GM12878 (cell line): ENCODE results near the gene KANK4. TPM values are rescaled to one million over a fixed set of nuclear protein-coding genes. Genes with fewer than 3 reads are reported as not detected.

Source experiments
- ATAC-seq: fragments of 200-7000 bp; cut with Tn5 transposase; 3 replicates; pipeline ENCODE4 v1.9.1; 2020; ENCODE audit warnings: mild to moderate bottlenecking, moderate library complexity
- BruUV-seq: library from RNA; stranded (reverse); fragments of 400-500 nt; replicated peaks from 2 replicates; lab custom pipeline; 2021; lab: Mats Ljungman, UMichigan
- CTCF ChIA-PET: fragments of 300-600 bp; sonication (Branson Sonifier 250); formaldehyde crosslinking; extraction: SDS; loops from one replicate; lab custom pipeline; 2021; ENCODE audit warnings: inconsistent platforms; lab: Yijun Ruan, JAX
- POLR2A ChIA-PET: fragments of 350-600 bp; formaldehyde crosslinking; extraction: SDS; loops from one replicate; lab custom pipeline; 2021; ENCODE audit warnings: inconsistent platforms; lab: Charles Lee
- RAD21 ChIA-PET: fragments of 300-600 bp; sonication (Branson Sonifier 250); formaldehyde crosslinking; loops from one replicate; lab custom pipeline; 2023; ENCODE audit warnings: antibody characterized with exemption; ENCODE audit not compliant: unreplicated experiment; lab: Charles Lee
- SMC1A ChIA-PET: fragments of 300-600 bp; sonication (Branson Sonifier 250); formaldehyde crosslinking; loops from one replicate; lab custom pipeline; 2023; ENCODE audit not compliant: unreplicated experiment, uncharacterized antibody; lab: Charles Lee
- DNase-seq: peaks from one replicate; pipeline ENCODE4 v3.0.0-alpha.2; 2011; ENCODE audit warnings: low read depth, low spot score
- FAIRE-seq: peaks from 3 replicates; lab custom pipeline; 2011; peaks lifted over from hg19 to GRCh38; lab: Jason Lieb, UNC
- H2AFZ ChIP-seq: 2 replicates; pipeline ENCODE4 v1.6.0; 2011; ENCODE audit warnings: low read depth, low read length, control low read depth; ENCODE audit not compliant: control insufficient read depth
- H3K27ac ChIP-seq: 2 replicates; pipeline ENCODE4 v1.5.1; 2011; ENCODE audit warnings: control low read depth; ENCODE audit not compliant: control insufficient read depth, insufficient read depth
- H3K27me3 ChIP-seq, 2 experiments: replicated peaks in 1 of 2; 2 replicates each; pipeline versions ENCODE4 v1.6.0 to v1.6.1; 2011; ENCODE audit warnings: low read length in 1 of 2; ENCODE audit not compliant: control insufficient read depth in 2 of 2, insufficient read depth in 2 of 2
- H3K36me3 ChIP-seq, 2 experiments: 2 replicates each; pipeline ENCODE4 v1.5.1; 2011; ENCODE audit warnings: low read length in 1 of 2; ENCODE audit not compliant: control insufficient read depth in 2 of 2, insufficient read depth in 2 of 2
- H3K4me1 ChIP-seq: 2 replicates; pipeline ENCODE4 v1.6.1; 2011; ENCODE audit warnings: mild to moderate bottlenecking, low read length, moderate library complexity, mixed read lengths; ENCODE audit not compliant: control insufficient read depth, insufficient read depth
- H3K4me2 ChIP-seq: 2 replicates; pipeline ENCODE4 v1.6.0; 2011; ENCODE audit warnings: control low read depth; ENCODE audit not compliant: control insufficient read depth, insufficient read depth
- H3K4me3 ChIP-seq: fragments of 200-600 bp; sonication (generic); 2 replicates; pipeline ENCODE4 v1.5.1; 2016
- H3K79me2 ChIP-seq: 2 replicates; pipeline ENCODE4 v1.6.0; 2011; ENCODE audit warnings: low read length; ENCODE audit not compliant: control insufficient read depth, insufficient read depth
- H3K9ac ChIP-seq: 2 replicates; pipeline ENCODE4 v1.8.0; 2011; ENCODE audit warnings: low read length, control low read depth, mixed read lengths; ENCODE audit not compliant: control insufficient read depth, insufficient read depth
- H3K9me3 ChIP-seq: replicated peaks from 3 replicates; pipeline ENCODE4 v1.5.1; 2011; ENCODE audit warnings: mild to moderate bottlenecking, low read length; ENCODE audit not compliant: control insufficient read depth, insufficient read depth
- H4K20me1 ChIP-seq: 2 replicates; pipeline ENCODE4 v1.6.0; 2011; ENCODE audit not compliant: control insufficient read depth, insufficient read depth
- BCL11A ChIP-seq: IDR thresholded peaks from 2 replicates; pipeline ENCODE4 v1.6.1; 2011; ENCODE audit warnings: low read depth, low read length
- BMI1 ChIP-seq: fragments of 450-650 bp; IDR thresholded peaks from 2 replicates; pipeline ENCODE4 v1.6.1; 2016; ENCODE audit warnings: mild to moderate bottlenecking, moderate library complexity, borderline replicate concordance
- HCFC1 ChIP-seq: fragments of 150-350 bp; IDR thresholded peaks from 2 replicates; pipeline ENCODE4 v1.6.1; 2014; ENCODE audit warnings: low read length
- HDAC6 ChIP-seq: fragments of 200-600 bp; sonication (generic); IDR thresholded peaks from one replicate; pipeline ENCODE4 v1.8.0; 2017; ENCODE audit warnings: antibody characterized with exemption; ENCODE audit not compliant: unreplicated experiment
- MTA2 ChIP-seq: fragments of 450-650 bp; IDR thresholded peaks from 2 replicates; pipeline ENCODE4 v1.6.1; 2016; ENCODE audit warnings: low read depth, mild to moderate bottlenecking, moderate library complexity
- NFIC ChIP-seq: IDR thresholded peaks from 2 replicates; pipeline ENCODE4 v1.6.1; 2012; ENCODE audit warnings: low read depth, mild to moderate bottlenecking, inconsistent platforms, low read length, moderate library complexity
- PML ChIP-seq: IDR thresholded peaks from 2 replicates; pipeline ENCODE4 v1.6.1; 2012; ENCODE audit warnings: low read length, inconsistent platforms
- POLR2AphosphoS2 ChIP-seq: IDR thresholded peaks from 2 replicates; pipeline ENCODE4 v1.6.1; 2011; ENCODE audit warnings: low read depth, mild to moderate bottlenecking, low read length, improper control_type of control experiment, moderate library complexity
- POLR2AphosphoS5 ChIP-seq: IDR thresholded peaks from 2 replicates; pipeline ENCODE4 v1.6.1; 2011; ENCODE audit warnings: mild to moderate bottlenecking, low read length, inconsistent platforms
- RAD21 ChIP-seq: IDR thresholded peaks from 2 replicates; pipeline ENCODE4 v1.6.1; 2011; ENCODE audit warnings: mild to moderate bottlenecking, low read depth, low read length, moderate library complexity; ENCODE audit not compliant: insufficient read depth
- SP1 ChIP-seq: IDR thresholded peaks from one replicate; pipeline ENCODE4 v1.6.1; 2011; ENCODE audit warnings: low read depth, low read length
- TCF12 ChIP-seq: IDR thresholded peaks from 2 replicates; pipeline ENCODE4 v1.6.1; 2011; ENCODE audit warnings: low read depth, mild to moderate bottlenecking, low read length
- ZNF217 ChIP-seq: fragments of 450-650 bp; IDR thresholded peaks from 2 replicates; pipeline ENCODE4 v1.6.1; 2017; ENCODE audit warnings: antibody characterized with exemption, mild to moderate bottlenecking
- WGBS: methylation state at CpG from one replicate; pipeline ENCODE4 v1.1.6; 2016; ENCODE audit warnings: low lambda C conversion rate; ENCODE audit not compliant: insufficient replicate concordance, insufficient coverage; ENCODE audit errors: missing lambda C conversion rate; 5-methylcytosine and 5-hydroxymethylcytosine counted together
- in situ Hi-C: fragments of 300-500 bp; cut with MboI; formaldehyde crosslinking; loops from 9 replicates; pipeline ENCODE4 v1.14.3; 2018; ENCODE audit warnings: mixed read lengths
- intact Hi-C: fragments of 100-400 bp; cut with micrococcal nuclease; formaldehyde crosslinking; loops from one replicate; pipeline ENCODE4 v1.14.2; 2022; ENCODE audit not compliant: unreplicated experiment
- polyA plus RNA-seq, 11 experiments: library from polyadenylated mRNA; depleted of rRNA in 4 of 11; unstranded in 6 of 11; stranded (reverse) in 5 of 11; fragments of >200 nt; fragmentation: Nextera tagmentation in 4 of 11; fragmentation: Illumina TruSeq in 1 of 11; extraction: Ambion mirVana in 4 of 11; extraction: Trizol in 1 of 11; gene quantifications; 1 replicate in 1 of 11; 2 replicates in 10 of 11; pipeline versions ENCODE4 v1.2.1 to v1.2.3, GENCODE V29; 2011 to 2016; ENCODE audit warnings: inconsistent platforms in 2 of 11, missing spikeins in 2 of 11, low read depth in 1 of 11
- total RNA-seq, 4 experiments: library from RNA; depleted of rRNA in 3 of 4; stranded (reverse); fragments of >200 nt in 3 of 4; fragmentation: Illumina TruSeq in 1 of 4; extraction: Trizol in 1 of 4; gene quantifications; 2 replicates each; pipeline versions ENCODE4 v1.2.1 to v1.2.3, GENCODE V29; 2013 to 2021
- TF ChIP-seq, protein P1 (sequence below): IDR thresholded peaks from 2 replicates; pipeline ENCODE4 v1.6.1; 2011; ENCODE audit warnings: mild to moderate bottlenecking, low read depth, low read length, moderate library complexity; ENCODE audit not compliant: insufficient replicate concordance
- TF ChIP-seq, protein P2 (sequence below): IDR thresholded peaks from 2 replicates; pipeline ENCODE4 v1.6.1; 2012; ENCODE audit warnings: mild to moderate bottlenecking, low read depth, low read length
- TF ChIP-seq, protein P3 (sequence below): IDR thresholded peaks from 2 replicates; pipeline ENCODE4 v1.6.1; 2012; ENCODE audit warnings: low read depth, low read length, improper control_type of control experiment
- TF ChIP-seq, protein P4 (sequence below): fragments of 450-650 bp; IDR thresholded peaks from 2 replicates; pipeline ENCODE4 v1.6.1; 2018; ENCODE audit warnings: mild to moderate bottlenecking, low read depth, moderate library complexity; ENCODE audit not compliant: partially characterized antibody

The KANK4 gene
- total and polyA plus RNA-seq, 10 of the 15 experiments (the other 5 are each of a cell fraction or from before 2014, with no cell fraction given), result not detected

DNA sequence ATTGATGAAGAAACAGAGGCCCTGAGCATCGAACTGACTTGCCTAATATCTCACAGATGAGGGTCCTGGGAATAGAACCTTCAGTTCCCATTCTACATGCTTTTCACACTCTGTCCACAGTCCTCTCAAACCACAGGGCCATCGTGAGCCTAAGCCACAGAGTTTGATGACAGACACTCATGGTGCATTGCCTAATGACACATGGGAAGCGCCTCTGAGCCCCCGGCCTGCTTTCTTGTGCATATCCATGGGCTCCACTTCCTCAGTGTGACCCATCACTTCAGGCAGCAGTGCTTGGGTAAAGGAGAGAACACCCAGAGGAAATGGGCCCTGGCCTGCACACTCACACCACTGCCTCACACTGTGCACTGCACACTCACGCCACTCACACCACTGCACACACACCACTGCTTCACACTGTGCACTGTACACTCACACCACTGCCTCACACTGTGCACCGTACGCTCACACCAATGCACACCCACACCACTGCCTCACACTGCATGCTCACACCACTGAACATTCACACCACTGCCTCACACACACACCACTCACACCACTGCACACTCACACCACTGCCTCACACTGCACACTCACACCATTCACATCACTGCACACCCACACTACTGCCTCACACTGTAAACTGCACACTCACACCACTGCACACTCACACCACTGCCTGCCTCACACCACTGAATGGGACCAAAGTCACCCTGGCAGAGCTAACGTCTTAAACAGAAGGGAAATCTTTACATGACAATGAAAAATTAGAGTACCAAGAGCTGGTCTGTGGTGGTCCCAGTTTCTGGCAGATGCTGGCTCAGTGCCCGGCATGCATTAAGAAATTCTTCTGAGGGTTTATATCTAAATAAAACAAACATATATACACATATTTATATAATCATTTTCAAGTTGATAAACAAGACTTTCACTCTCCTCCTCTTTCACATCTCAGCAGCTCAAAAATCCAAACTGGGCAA lies 53.0 kb downstream of the KANK4 start:
- in situ Hi-C loops, result no loop called here
- ChIA-PET CTCF (no interaction called here), POLR2A (no interaction called here), RAD21 (no interaction called here), SMC1A (no interaction called here)
- Histone ChIP-seq H3K9me3 (no peaks in the 10 kb centered on the region), H2AFZ (no peak overlapping the region), H3K36me3 (no peaks in the 10 kb centered on the region), H3K9ac (no peak overlapping the region), H3K4me2 (no peak overlapping the region), H4K20me1 (no peaks in the 10 kb centered on the region), H3K27ac (no peak overlapping the region), H3K27me3 (no peaks in the 10 kb centered on the region; a peak in 1 of 4 replicates), H3K4me3 (no peak overlapping the region), H3K79me2 (no peaks in the 10 kb centered on the region), H3K4me1 (no peaks in the 10 kb centered on the region)
- DNase-seq (no peak), ATAC-seq (no peak), FAIRE-seq (no peak)
- BruUV-seq, result no TSS peak
- WGBS, result 38% methylated on average over 9 of the region's 9 CpGs
- no peak for TF ChIP-seq NFIC
- no peak for TF ChIP-seq ZNF217
- TF ChIP-seq, protein P1, sequence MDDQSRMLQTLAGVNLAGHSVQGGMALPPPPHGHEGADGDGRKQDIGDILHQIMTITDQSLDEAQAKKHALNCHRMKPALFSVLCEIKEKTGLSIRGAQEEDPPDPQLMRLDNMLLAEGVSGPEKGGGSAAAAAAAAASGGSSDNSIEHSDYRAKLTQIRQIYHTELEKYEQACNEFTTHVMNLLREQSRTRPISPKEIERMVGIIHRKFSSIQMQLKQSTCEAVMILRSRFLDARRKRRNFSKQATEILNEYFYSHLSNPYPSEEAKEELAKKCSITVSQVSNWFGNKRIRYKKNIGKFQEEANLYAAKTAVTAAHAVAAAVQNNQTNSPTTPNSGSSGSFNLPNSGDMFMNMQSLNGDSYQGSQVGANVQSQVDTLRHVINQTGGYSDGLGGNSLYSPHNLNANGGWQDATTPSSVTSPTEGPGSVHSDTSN, result no peak
- TF ChIP-seq BMI1, result no peak
- no peak for TF ChIP-seq HCFC1
- no peak for TF ChIP-seq BCL11A
- TF ChIP-seq TCF12, result no peak
- no peak for TF ChIP-seq POLR2AphosphoS2
- TF ChIP-seq PML, result no peak
- no peak for TF ChIP-seq SP1
- TF ChIP-seq, protein P2, sequence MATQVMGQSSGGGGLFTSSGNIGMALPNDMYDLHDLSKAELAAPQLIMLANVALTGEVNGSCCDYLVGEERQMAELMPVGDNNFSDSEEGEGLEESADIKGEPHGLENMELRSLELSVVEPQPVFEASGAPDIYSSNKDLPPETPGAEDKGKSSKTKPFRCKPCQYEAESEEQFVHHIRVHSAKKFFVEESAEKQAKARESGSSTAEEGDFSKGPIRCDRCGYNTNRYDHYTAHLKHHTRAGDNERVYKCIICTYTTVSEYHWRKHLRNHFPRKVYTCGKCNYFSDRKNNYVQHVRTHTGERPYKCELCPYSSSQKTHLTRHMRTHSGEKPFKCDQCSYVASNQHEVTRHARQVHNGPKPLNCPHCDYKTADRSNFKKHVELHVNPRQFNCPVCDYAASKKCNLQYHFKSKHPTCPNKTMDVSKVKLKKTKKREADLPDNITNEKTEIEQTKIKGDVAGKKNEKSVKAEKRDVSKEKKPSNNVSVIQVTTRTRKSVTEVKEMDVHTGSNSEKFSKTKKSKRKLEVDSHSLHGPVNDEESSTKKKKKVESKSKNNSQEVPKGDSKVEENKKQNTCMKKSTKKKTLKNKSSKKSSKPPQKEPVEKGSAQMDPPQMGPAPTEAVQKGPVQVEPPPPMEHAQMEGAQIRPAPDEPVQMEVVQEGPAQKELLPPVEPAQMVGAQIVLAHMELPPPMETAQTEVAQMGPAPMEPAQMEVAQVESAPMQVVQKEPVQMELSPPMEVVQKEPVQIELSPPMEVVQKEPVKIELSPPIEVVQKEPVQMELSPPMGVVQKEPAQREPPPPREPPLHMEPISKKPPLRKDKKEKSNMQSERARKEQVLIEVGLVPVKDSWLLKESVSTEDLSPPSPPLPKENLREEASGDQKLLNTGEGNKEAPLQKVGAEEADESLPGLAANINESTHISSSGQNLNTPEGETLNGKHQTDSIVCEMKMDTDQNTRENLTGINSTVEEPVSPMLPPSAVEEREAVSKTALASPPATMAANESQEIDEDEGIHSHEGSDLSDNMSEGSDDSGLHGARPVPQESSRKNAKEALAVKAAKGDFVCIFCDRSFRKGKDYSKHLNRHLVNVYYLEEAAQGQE, result no peak
- TF ChIP-seq POLR2AphosphoS5, result no peak
- TF ChIP-seq MTA2, result no peak
- TF ChIP-seq, protein P3, sequence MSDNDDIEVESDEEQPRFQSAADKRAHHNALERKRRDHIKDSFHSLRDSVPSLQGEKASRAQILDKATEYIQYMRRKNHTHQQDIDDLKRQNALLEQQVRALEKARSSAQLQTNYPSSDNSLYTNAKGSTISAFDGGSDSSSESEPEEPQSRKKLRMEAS, result no peak
- no peak for TF ChIP-seq RAD21
- TF ChIP-seq, protein P4, sequence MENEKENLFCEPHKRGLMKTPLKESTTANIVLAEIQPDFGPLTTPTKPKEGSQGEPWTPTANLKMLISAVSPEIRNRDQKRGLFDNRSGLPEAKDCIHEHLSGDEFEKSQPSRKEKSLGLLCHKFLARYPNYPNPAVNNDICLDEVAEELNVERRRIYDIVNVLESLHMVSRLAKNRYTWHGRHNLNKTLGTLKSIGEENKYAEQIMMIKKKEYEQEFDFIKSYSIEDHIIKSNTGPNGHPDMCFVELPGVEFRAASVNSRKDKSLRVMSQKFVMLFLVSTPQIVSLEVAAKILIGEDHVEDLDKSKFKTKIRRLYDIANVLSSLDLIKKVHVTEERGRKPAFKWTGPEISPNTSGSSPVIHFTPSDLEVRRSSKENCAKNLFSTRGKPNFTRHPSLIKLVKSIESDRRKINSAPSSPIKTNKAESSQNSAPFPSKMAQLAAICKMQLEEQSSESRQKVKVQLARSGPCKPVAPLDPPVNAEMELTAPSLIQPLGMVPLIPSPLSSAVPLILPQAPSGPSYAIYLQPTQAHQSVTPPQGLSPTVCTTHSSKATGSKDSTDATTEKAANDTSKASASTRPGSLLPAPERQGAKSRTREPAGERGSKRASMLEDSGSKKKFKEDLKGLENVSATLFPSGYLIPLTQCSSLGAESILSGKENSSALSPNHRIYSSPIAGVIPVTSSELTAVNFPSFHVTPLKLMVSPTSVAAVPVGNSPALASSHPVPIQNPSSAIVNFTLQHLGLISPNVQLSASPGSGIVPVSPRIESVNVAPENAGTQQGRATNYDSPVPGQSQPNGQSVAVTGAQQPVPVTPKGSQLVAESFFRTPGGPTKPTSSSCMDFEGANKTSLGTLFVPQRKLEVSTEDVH, result no peak
- no peak for TF ChIP-seq HDAC6
- intact Hi-C loops, result no loop called here
